Measurements from ENCODE around the gene TMEM45B.
"Not testable (repeated sequence)": the region's sequence is repeated elsewhere in the genome, so short reads cannot be mapped to it uniquely, and the experiment has no call there.

The TMEM45B gene

DNA sequence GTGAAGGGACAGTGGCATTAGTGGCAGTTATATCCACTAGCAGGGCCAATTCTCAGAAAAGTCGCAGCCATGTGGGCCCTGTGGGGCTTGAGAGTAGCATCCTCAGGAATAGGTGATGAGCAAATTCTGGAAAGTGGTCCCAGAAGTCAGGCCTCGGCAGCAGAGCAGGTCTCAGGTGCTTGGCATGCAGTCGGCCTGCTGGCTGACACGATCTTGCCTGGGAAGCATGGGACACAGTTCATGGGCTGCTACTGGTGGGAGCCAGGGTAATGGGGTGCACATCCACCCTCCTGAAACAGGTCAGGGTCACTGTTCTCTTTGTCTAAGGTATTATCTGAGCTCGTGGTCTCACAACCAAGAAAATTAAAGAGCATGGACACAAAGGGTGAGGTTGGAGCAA is 36.8 kb upstream of the TMEM45B start:
- TF ChIP-seq CTCF (conservative IDR thresholded peaks at IDR 0.05; ENCODE audit: control insufficient read depth, insufficient read depth, low read depth, low read length) = no peak
- no peak for DNase-seq (ENCODE audit: low read depth)
- no peak overlapping the region for H3K4me3 ChIP-seq (ENCODE audit: control insufficient read depth, low read depth, low read length)

DNA sequence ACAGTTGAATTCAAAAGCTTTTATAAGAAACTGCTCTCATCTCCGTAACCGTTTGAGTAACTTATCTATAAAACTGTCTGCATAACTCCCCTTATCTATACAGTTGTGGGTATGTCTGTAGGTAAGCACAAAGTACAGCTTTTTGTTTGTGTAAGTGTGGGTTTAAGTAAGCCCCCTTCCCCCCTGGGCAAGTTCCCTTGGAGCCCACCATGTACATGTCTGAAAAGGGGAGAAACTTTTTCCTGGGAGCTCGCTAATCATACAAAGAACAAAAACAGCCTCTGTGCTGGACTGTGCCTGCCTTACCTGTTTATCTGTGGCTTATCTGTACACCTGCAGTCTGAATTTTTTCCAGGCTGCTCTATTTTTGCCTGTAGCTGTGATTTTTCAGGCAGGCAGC is 36.3 kb upstream of the TMEM45B start:
- no peak overlapping the region for H3K4me3 ChIP-seq (ENCODE audit: control insufficient read depth, low read depth, low read length)
- DNase-seq (ENCODE audit: low read depth) = no peak
- TF ChIP-seq CTCF (conservative IDR thresholded peaks at IDR 0.05; ENCODE audit: control insufficient read depth, insufficient read depth, low read depth, low read length) = no peak

GRCh38 chr11:129785383-129786111 is 30.1 kb upstream of the TMEM45B start:
- TF ChIP-seq CTCF (conservative IDR thresholded peaks at IDR 0.05; ENCODE audit: control insufficient read depth, insufficient read depth, low read depth, low read length) = peak; percentile 25
- peak; percentile 16 for DNase-seq (ENCODE audit: low read depth)
- no peak overlapping the region for H3K4me3 ChIP-seq (ENCODE audit: control insufficient read depth, low read depth, low read length)

- not testable (repeated sequence) for DNase-seq (ENCODE audit: low read depth); H3K4me3 ChIP-seq (ENCODE audit: control insufficient read depth, low read depth, low read length)
Measured at GRCh38 chr11:129786112-129786416, 29.6 kb upstream of the TMEM45B start.

- no peak for TF ChIP-seq CTCF (conservative IDR thresholded peaks at IDR 0.05; ENCODE audit: control insufficient read depth, insufficient read depth, low read depth, low read length)
- H3K4me3 ChIP-seq (ENCODE audit: control insufficient read depth, low read depth, low read length) = no peak overlapping the region
- no peak for DNase-seq (ENCODE audit: low read depth)
Measured at GRCh38 chr11:129787532-129788155, 28.0 kb upstream of the TMEM45B start.

GRCh38 chr11:129788278-129788677 is 27.4 kb upstream of the TMEM45B start:
- no peak for TF ChIP-seq CTCF (conservative IDR thresholded peaks at IDR 0.05; ENCODE audit: control insufficient read depth, insufficient read depth, low read depth, low read length)
- H3K4me3 ChIP-seq (ENCODE audit: control insufficient read depth, low read depth, low read length) = no peak overlapping the region
- DNase-seq (ENCODE audit: low read depth) = no peak

DNA sequence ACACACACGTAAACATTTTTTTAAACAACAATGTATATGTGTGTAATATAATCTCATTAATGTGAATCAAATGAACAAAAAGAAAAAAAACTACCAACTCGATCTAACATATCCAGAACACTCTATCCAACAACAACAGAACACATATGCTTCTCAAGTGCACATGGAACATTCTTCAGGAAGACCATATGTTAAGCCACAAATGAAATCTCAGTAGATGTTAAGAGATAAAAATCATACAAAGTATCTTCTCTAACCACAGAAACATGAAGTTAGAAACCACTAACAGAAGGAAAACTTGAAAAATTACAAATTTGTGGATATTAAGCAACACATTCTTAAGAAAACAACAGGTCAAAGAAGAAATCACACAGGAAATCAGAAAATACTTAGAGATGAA is 25.5 kb upstream of the TMEM45B start:
- DNase-seq (ENCODE audit: low read depth) = no peak
- H3K4me3 ChIP-seq (ENCODE audit: control insufficient read depth, low read depth, low read length) = no peak overlapping the region
- no peak for TF ChIP-seq CTCF (conservative IDR thresholded peaks at IDR 0.05; ENCODE audit: control insufficient read depth, insufficient read depth, low read depth, low read length)

All from fibroblast of mammary gland (primary cell).